Mesothelial cell of epicardium (in vitro differentiated cells): ENCODE results near the gene MSTO1. TPM values are rescaled to one million over a fixed set of nuclear protein-coding genes. Genes with fewer than 3 reads are reported as not detected.
"Not testable (repeated sequence)": the region's sequence is repeated elsewhere in the genome, so short reads cannot be mapped to it uniquely, and the experiment has no call there.

Experiments
- DNase-seq, 2 experiments: peaks; one replicate each; pipeline ENCODE4 v3.0.0; 2021; ENCODE audit warnings: low spot score in 2 of 2; ENCODE audit not compliant: unreplicated experiment in 2 of 2
- H3K27ac Mint-ChIP-seq: 2 replicates; pipeline ENCODE4 v1.8.0; 2021; ENCODE audit warnings: mixed read lengths
- H3K27me3 Mint-ChIP-seq: 2 replicates; pipeline ENCODE4 v1.8.0; 2021; ENCODE audit warnings: low read depth, mixed read lengths
- H3K36me3 Mint-ChIP-seq: 2 replicates; pipeline ENCODE4 v1.8.0; 2021; ENCODE audit warnings: mixed read lengths
- H3K4me1 Mint-ChIP-seq: 2 replicates; pipeline ENCODE4 v1.8.0; 2021; ENCODE audit warnings: mixed read lengths
- H3K4me3 Mint-ChIP-seq: 2 replicates; pipeline ENCODE4 v1.8.0; 2021; ENCODE audit warnings: mild to moderate bottlenecking, moderate library complexity, mixed read lengths
- H3K9me3 Mint-ChIP-seq: 2 replicates; pipeline ENCODE4 v1.8.0; 2021; ENCODE audit warnings: mixed read lengths
- CTCF ChIP-seq: fragments of 200-600 bp; sonication (generic); IDR thresholded peaks from one replicate; pipeline ENCODE4 v1.5.0; 2021; ENCODE audit warnings: antibody characterized with exemption; ENCODE audit not compliant: unreplicated experiment
- total RNA-seq: library from RNA; stranded (reverse); gene quantifications from 3 replicates; pipeline ENCODE4 v1.2.1, GENCODE V29; 2021

The MSTO1 gene
- total RNA-seq, 1 donor from 2014 or later = 55.5 TPM

GRCh38 chr1:155650231-155650757, 40.3 kb downstream of the MSTO1 start:
- Mint-ChIP-seq H3K4me1 (peaks cover 28% of the 10 kb centered on the region), H3K36me3 (no peaks in the 10 kb centered on the region), H3K4me3 (no peak overlapping the region), H3K27me3 (no peaks in the 10 kb centered on the region), H3K9me3 (no peaks in the 10 kb centered on the region), H3K27ac (no peak overlapping the region)
- no peak for DNase-seq
- no peak for TF ChIP-seq CTCF

- H3K36me3 Mint-ChIP-seq = no peaks in the 10 kb centered on the region
- TF ChIP-seq CTCF = no peak
- H3K27ac Mint-ChIP-seq = no peak overlapping the region
- no peak for DNase-seq
- no peaks in the 10 kb centered on the region for H3K9me3 Mint-ChIP-seq
- H3K4me3 Mint-ChIP-seq = no peak overlapping the region
- H3K27me3 Mint-ChIP-seq = no peaks in the 10 kb centered on the region
- peaks cover 14% of the 10 kb centered on the region for H3K4me1 Mint-ChIP-seq
Observed at GRCh38 chr1:155651861-155652661, 42.0 kb downstream of the MSTO1 start.

GRCh38 chr1:155652951-155653350, 42.9 kb downstream of the MSTO1 start:
- no peak for TF ChIP-seq CTCF
- H3K27me3 Mint-ChIP-seq = no peaks in the 10 kb centered on the region
- peaks cover 14% of the 10 kb centered on the region for H3K4me1 Mint-ChIP-seq
- H3K4me3 Mint-ChIP-seq = no peak overlapping the region
- H3K36me3 Mint-ChIP-seq = no peaks in the 10 kb centered on the region
- H3K27ac Mint-ChIP-seq = no peak overlapping the region
- no peak for DNase-seq
- H3K9me3 Mint-ChIP-seq = no peaks in the 10 kb centered on the region

GRCh38 chr1:155657463-155657862, 47.4 kb downstream of the MSTO1 start:
- H3K9me3 Mint-ChIP-seq = no peaks in the 10 kb centered on the region
- TF ChIP-seq CTCF = no peak
- H3K4me3 Mint-ChIP-seq = no peak overlapping the region
- no peaks in the 10 kb centered on the region for H3K27me3 Mint-ChIP-seq
- H3K27ac Mint-ChIP-seq = no peak overlapping the region
- peaks cover 35% of the 10 kb centered on the region for H3K36me3 Mint-ChIP-seq
- no peak for DNase-seq
- H3K4me1 Mint-ChIP-seq = peaks cover 5% of the 10 kb centered on the region

GRCh38 chr1:155661239-155661638, 51.2 kb downstream of the MSTO1 start:
- not testable (repeated sequence) for H3K4me1 Mint-ChIP-seq, H3K4me3 Mint-ChIP-seq, DNase-seq, H3K27me3 Mint-ChIP-seq, H3K9me3 Mint-ChIP-seq, H3K27ac Mint-ChIP-seq
- peaks cover 43% of the 10 kb centered on the region for H3K36me3 Mint-ChIP-seq

Other genes starting within 250 kb of the MSTO1 start
- gene ASH1L, start 47.4 kb upstream of the MSTO1 start, total RNA-seq = 84.5 to 87.9 TPM (median 87.7 TPM) in 3 replicates
- 55.8 to 58.1 TPM (median 56.2 TPM) in 3 replicates for gene YY1AP1, start 78.6 kb downstream of the MSTO1 start, total RNA-seq
- 106 to 113 TPM (median 109 TPM) in 3 replicates for gene DAP3, start 78.9 kb downstream of the MSTO1 start, total RNA-seq
- gene GON4L, start 247.0 kb downstream of the MSTO1 start, total RNA-seq = 62.4 to 70.1 TPM (median 69.8 TPM) in 3 replicates
- 0.20 to 0.51 TPM (median 0.45 TPM) in 3 replicates for gene SYT11, start 249.3 kb downstream of the MSTO1 start, total RNA-seq